Measurements from ENCODE around the gene NEMP1. TPM values are rescaled to one million over a fixed set of nuclear protein-coding genes. Genes with fewer than 3 reads are reported as not detected.

The NEMP1 gene
- total and polyA plus RNA-seq, 4 donors, result 3.7 to 14.3 (median 7.7) TPM

- 89 to 90% methylated on average over 5 of the region's 5 CpGs for WGBS, 2 donors
- no peak for ATAC-seq (ENCODE audit: insufficient read depth, low FRiP score)
Observed at GRCh38 chr12:57119294-57120085, 40.9 kb upstream of the NEMP1 start.

DNA sequence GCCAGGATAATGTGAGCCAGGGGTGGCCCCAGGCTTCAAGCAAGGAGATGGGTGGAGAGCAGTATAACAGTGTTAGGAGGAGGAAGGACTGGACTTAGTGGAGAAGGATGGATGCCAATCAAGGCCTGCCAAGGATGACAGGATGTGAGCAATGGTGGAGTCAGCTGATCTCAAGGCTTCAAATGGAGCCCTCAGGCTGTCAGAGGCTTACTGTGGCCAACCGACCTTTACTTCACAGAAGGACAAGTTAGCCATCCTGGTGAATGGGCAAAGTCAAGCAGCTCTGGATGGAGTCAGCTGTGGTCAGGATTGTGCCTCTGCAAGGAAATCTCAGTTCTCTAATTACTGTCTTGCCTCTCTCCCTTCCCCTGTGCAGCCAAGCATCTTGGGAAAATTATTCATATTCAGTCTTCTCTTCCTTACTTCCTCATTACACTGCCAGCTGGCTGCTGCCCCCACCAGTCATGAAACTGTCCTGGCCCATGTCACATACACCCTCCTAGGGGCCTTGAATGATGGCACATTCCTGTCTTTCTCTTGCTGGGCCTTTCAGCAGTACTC is 40.2 kb upstream of the NEMP1 start:
- no peaks in the 10 kb centered on the region for H3K36me3 ChIP-seq (ENCODE audit: control insufficient read depth in 4 of 4, insufficient read depth in 4 of 4, low read length in 4 of 4)
- DNase-seq (peak in 1 of 3 donors; percentile 49), ATAC-seq (ENCODE audit: insufficient read depth, low FRiP score) (peak; percentile 34)
- peaks cover 0 to 3% (median 0%) of the 10 kb centered on the region in 5 donors for H3K4me1 ChIP-seq (ENCODE audit: control insufficient read depth in 5 of 5, insufficient read depth in 5 of 5, low read length in 5 of 5)
- no peaks in the 10 kb centered on the region for H3K9me3 ChIP-seq (ENCODE audit: control insufficient read depth in 4 of 4, insufficient read depth in 3 of 4, low read length in 3 of 4)
- H3K9ac ChIP-seq (ENCODE audit: insufficient read depth in 1 of 2, low read length in 2 of 2), result no peak overlapping the region
- TF ChIP-seq, protein P1, sequence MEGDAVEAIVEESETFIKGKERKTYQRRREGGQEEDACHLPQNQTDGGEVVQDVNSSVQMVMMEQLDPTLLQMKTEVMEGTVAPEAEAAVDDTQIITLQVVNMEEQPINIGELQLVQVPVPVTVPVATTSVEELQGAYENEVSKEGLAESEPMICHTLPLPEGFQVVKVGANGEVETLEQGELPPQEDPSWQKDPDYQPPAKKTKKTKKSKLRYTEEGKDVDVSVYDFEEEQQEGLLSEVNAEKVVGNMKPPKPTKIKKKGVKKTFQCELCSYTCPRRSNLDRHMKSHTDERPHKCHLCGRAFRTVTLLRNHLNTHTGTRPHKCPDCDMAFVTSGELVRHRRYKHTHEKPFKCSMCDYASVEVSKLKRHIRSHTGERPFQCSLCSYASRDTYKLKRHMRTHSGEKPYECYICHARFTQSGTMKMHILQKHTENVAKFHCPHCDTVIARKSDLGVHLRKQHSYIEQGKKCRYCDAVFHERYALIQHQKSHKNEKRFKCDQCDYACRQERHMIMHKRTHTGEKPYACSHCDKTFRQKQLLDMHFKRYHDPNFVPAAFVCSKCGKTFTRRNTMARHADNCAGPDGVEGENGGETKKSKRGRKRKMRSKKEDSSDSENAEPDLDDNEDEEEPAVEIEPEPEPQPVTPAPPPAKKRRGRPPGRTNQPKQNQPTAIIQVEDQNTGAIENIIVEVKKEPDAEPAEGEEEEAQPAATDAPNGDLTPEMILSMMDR (IDR thresholded peaks at IDR 0.05; ENCODE audit: control extremely low read depth, extremely low read depth), result no peak
- H3K27ac ChIP-seq (ENCODE audit: low read depth in 1 of 2, low read length in 1 of 2), result peak overlapping the region in 1 of 2 donors; percentile 46
- WGBS, 2 donors, result 81 to 82% methylated on average over 1 of the region's 1 CpG
- H3K4me3 ChIP-seq, result no peak overlapping the region
- no peaks in the 10 kb centered on the region for H3K27me3 ChIP-seq (ENCODE audit: control insufficient read depth in 3 of 3, insufficient read depth in 3 of 3, low read length in 2 of 3)

More at GRCh38 chr12:57119294-57120085, 40.9 kb upstream of the NEMP1 start:
- H3K27me3 ChIP-seq (ENCODE audit: control insufficient read depth in 3 of 3, insufficient read depth in 3 of 3, low read length in 2 of 3), result no peaks in the 10 kb centered on the region
- H3K4me3 ChIP-seq, result no peak overlapping the region
- no peak overlapping the region for H3K9ac ChIP-seq (ENCODE audit: insufficient read depth in 1 of 2, low read length in 2 of 2)
- TF ChIP-seq, protein P1 (IDR thresholded peaks at IDR 0.05; ENCODE audit: control extremely low read depth, extremely low read depth), result no peak
- H3K27ac ChIP-seq (ENCODE audit: low read depth in 1 of 2, low read length in 1 of 2), result peak overlapping the region in 1 of 2 donors; percentile 40
- DNase-seq, result no peak
- H3K9me3 ChIP-seq (ENCODE audit: control insufficient read depth in 4 of 4, insufficient read depth in 3 of 4, low read length in 3 of 4), result no peaks in the 10 kb centered on the region
- H3K4me1 ChIP-seq (ENCODE audit: control insufficient read depth in 5 of 5, insufficient read depth in 5 of 5, low read length in 5 of 5), result peaks cover 0 to 3% (median 0%) of the 10 kb centered on the region in 5 donors
- H3K36me3 ChIP-seq (ENCODE audit: control insufficient read depth in 4 of 4, insufficient read depth in 4 of 4, low read length in 4 of 4), result no peaks in the 10 kb centered on the region

- Histone ChIP-seq H3K4me3 (no peak overlapping the region), H3K27me3 (ENCODE audit: control insufficient read depth in 3 of 3, insufficient read depth in 3 of 3, low read length in 2 of 3) (no peaks in the 10 kb centered on the region), H3K9me3 (ENCODE audit: control insufficient read depth in 4 of 4, insufficient read depth in 3 of 4, low read length in 3 of 4) (no peaks in the 10 kb centered on the region), H3K4me1 (ENCODE audit: control insufficient read depth in 5 of 5, insufficient read depth in 5 of 5, low read length in 5 of 5) (peaks cover 0 to 10% (median 3%) of the 10 kb centered on the region in 5 donors), H3K9ac (ENCODE audit: insufficient read depth in 1 of 2, low read length in 2 of 2) (no peak overlapping the region), H3K27ac (ENCODE audit: low read depth in 1 of 2, low read length in 1 of 2) (no peak overlapping the region), H3K36me3 (ENCODE audit: control insufficient read depth in 4 of 4, insufficient read depth in 4 of 4, low read length in 4 of 4) (no peaks in the 10 kb centered on the region)
- ATAC-seq (ENCODE audit: insufficient read depth, low FRiP score), result no peak
- DNase-seq, result no peak
- WGBS, 2 donors, result 75 to 92% methylated on average over 5 of the region's 5 CpGs
- TF ChIP-seq, protein P1 (IDR thresholded peaks at IDR 0.05; ENCODE audit: control extremely low read depth, extremely low read depth), result no peak
Observed at GRCh38 chr12:57116580-57117281, 38.1 kb upstream of the NEMP1 start.

Measured in lung (tissue), 12 donors.